Measurements from ENCODE around the gene CCNL2. TPM values are rescaled to one million over a fixed set of nuclear protein-coding genes. Genes with fewer than 3 reads are reported as not detected.

Gene CCNL2
- total and polyA plus RNA-seq, 12 donors, result 38.5 to 243 (median 48.0) TPM

- Histone ChIP-seq H3K9me3 (no peaks in the 10 kb centered on the region), H3K36me3 (peaks cover 0 to 15% (median 0%) of the 10 kb centered on the region in 9 donors), H3K4me3 (peak within 1 kb of the TSS; percentile 61 to 80 (median 74)), H3K27ac (peak within 1 kb of the TSS; percentile 81 to 95 (median 92)), H3K27me3 (peaks cover 0 to 30% (median 18%) of the 10 kb centered on the region in 7 donors), H3K4me1 (peaks cover 34 to 73% (median 67%) of the 10 kb centered on the region in 9 donors)
- ATAC-seq (peak in 7 of 8 donors; percentile 4 to 63 (median 23)), DNase-seq (peak; percentile 67 to 79)
- intact Hi-C loops (cut with DNase I), result loop anchor here in 3 of 10 donors (2.0 to 5.0 kb wide), 2 partner anchors 25 to 42 kb away; partner anchors contain the start of genes ACAP3 (in 2 of the 3), PUSL1 (in 2 of the 3), CPTP (in 1 of the 3) and INTS11 (in 1 of the 3)
- WGBS, 2 donors, result 0% methylated on average over 50 to 118 of the region's 122 CpGs
- TF ChIP-seq, protein P1, sequence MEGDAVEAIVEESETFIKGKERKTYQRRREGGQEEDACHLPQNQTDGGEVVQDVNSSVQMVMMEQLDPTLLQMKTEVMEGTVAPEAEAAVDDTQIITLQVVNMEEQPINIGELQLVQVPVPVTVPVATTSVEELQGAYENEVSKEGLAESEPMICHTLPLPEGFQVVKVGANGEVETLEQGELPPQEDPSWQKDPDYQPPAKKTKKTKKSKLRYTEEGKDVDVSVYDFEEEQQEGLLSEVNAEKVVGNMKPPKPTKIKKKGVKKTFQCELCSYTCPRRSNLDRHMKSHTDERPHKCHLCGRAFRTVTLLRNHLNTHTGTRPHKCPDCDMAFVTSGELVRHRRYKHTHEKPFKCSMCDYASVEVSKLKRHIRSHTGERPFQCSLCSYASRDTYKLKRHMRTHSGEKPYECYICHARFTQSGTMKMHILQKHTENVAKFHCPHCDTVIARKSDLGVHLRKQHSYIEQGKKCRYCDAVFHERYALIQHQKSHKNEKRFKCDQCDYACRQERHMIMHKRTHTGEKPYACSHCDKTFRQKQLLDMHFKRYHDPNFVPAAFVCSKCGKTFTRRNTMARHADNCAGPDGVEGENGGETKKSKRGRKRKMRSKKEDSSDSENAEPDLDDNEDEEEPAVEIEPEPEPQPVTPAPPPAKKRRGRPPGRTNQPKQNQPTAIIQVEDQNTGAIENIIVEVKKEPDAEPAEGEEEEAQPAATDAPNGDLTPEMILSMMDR (IDR thresholded peaks at IDR 0.05), result peak; percentile 12 to 64 (median 50)
These were observed 49.7 kb downstream of the CCNL2 start, which contains the start of gene DVL1 for GRCh38 chr1:1349256-1350012. Gene DVL1, minus strand, starts transcription at chr1:1349418. Its CDS starts 353 bp downstream, at chr1:1349065.

- ATAC-seq, result peak in 1 of 8 donors; percentile 0
- no peaks in the 10 kb centered on the region for H3K9me3 ChIP-seq
- WGBS, 2 donors, result 0% methylated on average over 75 to 109 of the region's 109 CpGs
- intact Hi-C loops (cut with DNase I), result loop anchor here in 3 of 10 donors (2.0 to 5.0 kb wide), 2 partner anchors 24 to 41 kb away; partner anchors contain the start of genes ACAP3 (in 2 of the 3), PUSL1 (in 2 of the 3), CPTP (in 1 of the 3) and INTS11 (in 1 of the 3)
- peaks cover 35 to 73% (median 65%) of the 10 kb centered on the region in 9 donors for H3K4me1 ChIP-seq
- TF ChIP-seq, protein P1 (IDR thresholded peaks at IDR 0.05), result no peak
- peaks cover 0 to 7% (median 0%) of the 10 kb centered on the region in 9 donors for H3K36me3 ChIP-seq
- peak overlapping the region; percentile 51 to 80 (median 72) for H3K4me3 ChIP-seq
- DNase-seq, result no peak
- H3K27ac ChIP-seq, result peak overlapping the region; percentile 5 to 87 (median 82)
- H3K27me3 ChIP-seq, result peaks cover 0 to 22% (median 10%) of the 10 kb centered on the region in 7 donors
These were observed 50.5 kb downstream of the CCNL2 start for GRCh38 chr1:1348420-1349255.

- Histone ChIP-seq H3K27ac (peak overlapping the region; percentile 3 to 87 (median 82)), H3K4me1 (peaks cover 29 to 70% (median 61%) of the 10 kb centered on the region in 9 donors), H3K9me3 (no peaks in the 10 kb centered on the region), H3K4me3 (peak overlapping the region; percentile 51 to 80 (median 72)), H3K36me3 (no peaks in the 10 kb centered on the region), H3K27me3 (peaks cover 0 to 14% (median 2%) of the 10 kb centered on the region in 7 donors)
- intact Hi-C loops (cut with DNase I), result loop anchor here in 3 of 10 donors (2.0 to 5.0 kb wide), 2 partner anchors 23 to 41 kb away; partner anchors contain the start of genes ACAP3 (in 2 of the 3), PUSL1 (in 2 of the 3), CPTP (in 1 of the 3) and INTS11 (in 1 of the 3)
- ATAC-seq, result peak in 7 of 8 donors; percentile 7 to 53 (median 32)
- no peak for DNase-seq
- WGBS, 2 donors, result 25 to 35% methylated on average over 26 of the region's 26 CpGs
- TF ChIP-seq, protein P1 (IDR thresholded peaks at IDR 0.05), result no peak
These were observed 51.3 kb downstream of the CCNL2 start for GRCh38 chr1:1347663-1348419.
